Transverse colon (tissue), 3 donors: ENCODE measurements around the gene COL20A1.

Experiments
- EP300 ChIP-seq: sonication (generic); formaldehyde crosslinking; IDR thresholded peaks from one replicate; pipeline ENCODE4 v1.6.1; 2017; ENCODE audit warnings: antibody characterized with exemption, low read depth
- POLR2A ChIP-seq: fragments of 450-650 bp; IDR thresholded peaks from one replicate; pipeline ENCODE4 v1.6.1; 2016; ENCODE audit warnings: antibody characterized with exemption, mild to moderate bottlenecking, moderate library complexity
- TF ChIP-seq, protein P1 (sequence below), 5 experiments: fragments of 200-600 bp in 3 of 5; fragments of 450-650 bp in 2 of 5; sonication (generic) in 3 of 5; IDR thresholded peaks; 1 replicate in 2 of 5; 2 replicates in 3 of 5; pipeline ENCODE4 v1.5.1; 2016 to 2017; ENCODE audit warnings: antibody characterized with exemption in 5 of 5, inconsistent platforms in 3 of 5, mild to moderate bottlenecking in 2 of 5, moderate library complexity in 1 of 5

DNA sequence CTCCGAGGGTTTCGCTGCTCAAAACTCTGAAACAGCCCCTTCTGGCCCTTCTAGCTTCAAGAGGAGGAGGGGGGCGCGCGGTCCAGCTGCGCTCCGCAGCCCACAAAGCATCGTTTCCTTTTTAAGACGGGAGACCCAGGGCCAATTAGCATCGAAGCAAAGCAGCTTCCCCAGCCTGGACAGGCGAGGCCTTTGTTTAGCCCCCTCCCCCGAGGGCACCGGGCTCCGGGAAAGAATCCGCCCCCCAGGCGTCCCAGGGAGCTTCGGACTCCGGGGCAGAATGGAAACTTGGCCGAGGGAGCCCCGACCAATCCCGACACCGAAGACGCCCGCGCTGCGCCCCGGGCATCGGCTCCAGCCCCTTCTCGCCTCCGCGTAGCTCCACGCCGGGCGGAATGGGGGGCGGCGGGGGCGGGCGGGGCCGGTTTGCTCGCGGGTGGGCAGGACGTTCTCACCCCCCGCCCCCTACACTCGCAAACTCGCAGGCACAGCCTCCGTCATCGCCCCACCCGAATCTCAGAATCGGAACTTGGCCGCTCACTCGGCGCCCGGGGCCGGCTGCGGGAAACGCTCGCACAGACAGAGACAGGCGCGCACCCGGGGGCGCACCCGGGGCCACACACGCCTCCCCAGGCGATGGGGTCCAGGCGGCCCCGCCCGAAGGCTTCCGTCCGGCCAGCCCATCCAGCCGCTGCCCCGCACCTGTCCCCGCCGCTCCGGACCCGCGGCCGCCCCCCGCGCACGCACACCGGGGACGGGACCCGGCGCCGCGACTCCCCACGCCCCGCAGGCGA is 39.4 kb upstream of the COL20A1 start:
- no peak for TF ChIP-seq POLR2A
- TF ChIP-seq, protein P1, sequence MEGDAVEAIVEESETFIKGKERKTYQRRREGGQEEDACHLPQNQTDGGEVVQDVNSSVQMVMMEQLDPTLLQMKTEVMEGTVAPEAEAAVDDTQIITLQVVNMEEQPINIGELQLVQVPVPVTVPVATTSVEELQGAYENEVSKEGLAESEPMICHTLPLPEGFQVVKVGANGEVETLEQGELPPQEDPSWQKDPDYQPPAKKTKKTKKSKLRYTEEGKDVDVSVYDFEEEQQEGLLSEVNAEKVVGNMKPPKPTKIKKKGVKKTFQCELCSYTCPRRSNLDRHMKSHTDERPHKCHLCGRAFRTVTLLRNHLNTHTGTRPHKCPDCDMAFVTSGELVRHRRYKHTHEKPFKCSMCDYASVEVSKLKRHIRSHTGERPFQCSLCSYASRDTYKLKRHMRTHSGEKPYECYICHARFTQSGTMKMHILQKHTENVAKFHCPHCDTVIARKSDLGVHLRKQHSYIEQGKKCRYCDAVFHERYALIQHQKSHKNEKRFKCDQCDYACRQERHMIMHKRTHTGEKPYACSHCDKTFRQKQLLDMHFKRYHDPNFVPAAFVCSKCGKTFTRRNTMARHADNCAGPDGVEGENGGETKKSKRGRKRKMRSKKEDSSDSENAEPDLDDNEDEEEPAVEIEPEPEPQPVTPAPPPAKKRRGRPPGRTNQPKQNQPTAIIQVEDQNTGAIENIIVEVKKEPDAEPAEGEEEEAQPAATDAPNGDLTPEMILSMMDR (IDR thresholded peaks at IDR 0.05): no peak
- TF ChIP-seq EP300: no peak
